Tibial nerve (tissue), 4 donors: ENCODE results near the gene BACH2. TPM values are rescaled to one million over a fixed set of nuclear protein-coding genes. Genes with fewer than 3 reads are reported as not detected.

Source experiments
- DNase-seq, 2 donors: peaks; one replicate each; pipeline ENCODE4 v3.0.0-alpha.2; 2019; ENCODE audit warnings: low spot score in 2 of 2
- H3K27ac ChIP-seq, 4 donors: fragments of 200-600 bp; sonication (generic) in 3 of 4; one replicate each; pipeline ENCODE4 v1.5.1; 2017 to 2019; ENCODE audit warnings: mild to moderate bottlenecking in 1 of 4
- H3K27me3 ChIP-seq, 2 donors: fragments of 200-600 bp; sonication (generic) in 1 of 2; one replicate each; pipeline versions ENCODE4 v1.5.1 to v1.6.0; 2017 to 2019
- H3K36me3 ChIP-seq, 3 donors: fragments of 200-600 bp; sonication (generic); one replicate each; pipeline ENCODE4 v1.5.1; 2018 to 2019
- H3K4me1 ChIP-seq, 4 donors: fragments of 200-600 bp; sonication (generic) in 3 of 4; one replicate each; pipeline ENCODE4 v1.5.1; 2017 to 2019
- H3K4me3 ChIP-seq, 4 donors: fragments of 200-600 bp; sonication (generic) in 3 of 4; one replicate each; pipeline ENCODE4 v1.5.1; 2017 to 2019; ENCODE audit warnings: mild to moderate bottlenecking in 1 of 4, moderate library complexity in 1 of 4
- H3K9me3 ChIP-seq, 4 donors: fragments of 200-600 bp; sonication (generic) in 3 of 4; one replicate each; pipeline ENCODE4 v1.5.1; 2017 to 2019
- EP300 ChIP-seq, 2 donors: sonication (generic); formaldehyde crosslinking; IDR thresholded peaks; one replicate each; pipeline ENCODE4 v1.6.1; 2017; ENCODE audit warnings: antibody characterized with exemption in 2 of 2, mild to moderate bottlenecking in 1 of 2
- POLR2A ChIP-seq, 2 donors: fragments of 450-650 bp; IDR thresholded peaks; one replicate each; pipeline ENCODE4 v1.6.1; 2017; ENCODE audit warnings: antibody characterized with exemption in 2 of 2, mild to moderate bottlenecking in 2 of 2, moderate library complexity in 2 of 2
- WGBS, 2 donors: methylation state at CpG; one replicate each; pipeline ENCODE4 v1.1.5; 2018; 5-methylcytosine and 5-hydroxymethylcytosine counted together
- total RNA-seq, 4 donors: library from RNA; depleted of rRNA; stranded (reverse); fragments of >200 nt; gene quantifications; one replicate each; pipeline ENCODE4 v1.1.0, GENCODE V29; 2016
- TF ChIP-seq, protein P1 (sequence below), 5 experiments: fragments of 200-600 bp in 3 of 5; fragments of 450-650 bp in 2 of 5; sonication (generic) in 3 of 5; IDR thresholded peaks; one replicate each; pipeline ENCODE4 v1.5.1; 2016 to 2019; ENCODE audit warnings: antibody characterized with exemption in 5 of 5, mild to moderate bottlenecking in 3 of 5, moderate library complexity in 2 of 5

The BACH2 gene
- total RNA-seq, 4 donors from 2014 or later = 4.4 to 11.1 (median 8.4) TPM

- no peaks in the 10 kb centered on the region for H3K9me3 ChIP-seq
Measured at GRCh38 chr6:90093558-90094073, 203.0 kb downstream of the BACH2 start.

DNA sequence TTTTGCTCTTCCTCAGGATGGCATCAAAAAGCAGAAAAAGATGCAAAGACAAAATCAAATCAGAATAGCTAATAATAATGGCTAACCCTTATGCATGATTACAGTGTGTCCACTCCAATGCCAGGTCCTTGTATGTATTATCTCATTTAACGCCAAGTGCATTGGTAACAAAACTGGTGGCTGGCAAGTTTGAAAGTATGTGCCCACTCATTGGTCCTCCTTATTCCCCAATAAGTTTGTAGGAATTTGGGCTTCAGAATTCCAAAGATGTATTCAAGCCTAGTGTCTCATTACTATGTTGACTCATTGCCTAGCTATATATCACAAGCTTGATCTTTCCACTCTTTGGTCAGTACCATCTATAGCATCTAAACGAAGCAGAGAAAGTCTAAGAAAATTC lies 205.8 kb downstream of the BACH2 start:
- whole genome bisulfite sequencing, 2 donors = 85 to 88% methylated on average over 2 of the region's 2 CpGs
- Histone ChIP-seq H3K4me1 (peaks cover 0 to 6% (median 3%) of the 10 kb centered on the region in 4 donors), H3K9me3 (no peaks in the 10 kb centered on the region), H3K36me3 (no peaks in the 10 kb centered on the region), H3K4me3 (no peak overlapping the region), H3K27me3 (no peaks in the 10 kb centered on the region), H3K27ac (no peak overlapping the region)
- TF ChIP-seq EP300 (IDR thresholded peaks at IDR 0.05) (no peak), POLR2A (IDR thresholded peaks at IDR 0.05) (no peak)
- TF ChIP-seq, protein P1, sequence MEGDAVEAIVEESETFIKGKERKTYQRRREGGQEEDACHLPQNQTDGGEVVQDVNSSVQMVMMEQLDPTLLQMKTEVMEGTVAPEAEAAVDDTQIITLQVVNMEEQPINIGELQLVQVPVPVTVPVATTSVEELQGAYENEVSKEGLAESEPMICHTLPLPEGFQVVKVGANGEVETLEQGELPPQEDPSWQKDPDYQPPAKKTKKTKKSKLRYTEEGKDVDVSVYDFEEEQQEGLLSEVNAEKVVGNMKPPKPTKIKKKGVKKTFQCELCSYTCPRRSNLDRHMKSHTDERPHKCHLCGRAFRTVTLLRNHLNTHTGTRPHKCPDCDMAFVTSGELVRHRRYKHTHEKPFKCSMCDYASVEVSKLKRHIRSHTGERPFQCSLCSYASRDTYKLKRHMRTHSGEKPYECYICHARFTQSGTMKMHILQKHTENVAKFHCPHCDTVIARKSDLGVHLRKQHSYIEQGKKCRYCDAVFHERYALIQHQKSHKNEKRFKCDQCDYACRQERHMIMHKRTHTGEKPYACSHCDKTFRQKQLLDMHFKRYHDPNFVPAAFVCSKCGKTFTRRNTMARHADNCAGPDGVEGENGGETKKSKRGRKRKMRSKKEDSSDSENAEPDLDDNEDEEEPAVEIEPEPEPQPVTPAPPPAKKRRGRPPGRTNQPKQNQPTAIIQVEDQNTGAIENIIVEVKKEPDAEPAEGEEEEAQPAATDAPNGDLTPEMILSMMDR (IDR thresholded peaks at IDR 0.05) = no peak
- DNase-seq = no peak

More at GRCh38 chr6:90093558-90094073, 203.0 kb downstream of the BACH2 start:
- Histone ChIP-seq H3K36me3 (no peaks in the 10 kb centered on the region), H3K4me1 (peaks cover 0 to 34% (median 18%) of the 10 kb centered on the region in 4 donors), H3K4me3 (no peak overlapping the region), H3K27ac (no peak overlapping the region), H3K27me3 (no peaks in the 10 kb centered on the region)
- TF ChIP-seq POLR2A (IDR thresholded peaks at IDR 0.05) = no peak
- TF ChIP-seq EP300 (IDR thresholded peaks at IDR 0.05) = no peak
- TF ChIP-seq, protein P1 (IDR thresholded peaks at IDR 0.05) = no peak
- WGBS, 2 donors = 96 to 100% methylated on average over 3 of the region's 3 CpGs
- DNase-seq = no peak

DNA sequence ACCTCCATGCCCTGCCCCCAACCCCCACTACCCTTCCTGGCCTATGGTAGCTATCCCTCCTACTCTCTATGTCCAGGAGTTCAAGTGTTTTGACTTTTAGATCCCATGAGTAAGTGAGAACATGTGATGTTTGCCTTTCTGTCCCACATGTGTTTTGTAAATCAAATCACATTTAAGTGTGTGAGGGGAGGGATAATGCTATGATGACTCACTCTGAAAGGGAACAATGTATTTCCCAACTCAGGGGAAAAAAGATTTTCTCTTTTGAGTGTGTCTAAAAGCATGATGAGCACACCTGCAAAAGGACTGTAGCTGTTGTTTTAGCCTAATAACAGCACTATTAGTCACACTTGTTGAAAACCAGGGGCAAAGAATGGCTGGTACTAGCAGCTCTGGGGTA lies 208.6 kb downstream of the BACH2 start:
- Histone ChIP-seq H3K4me3 (no peak overlapping the region), H3K27ac (peak overlapping the region in 1 of 4 donors; percentile 2), H3K36me3 (no peaks in the 10 kb centered on the region), H3K9me3 (no peaks in the 10 kb centered on the region), H3K4me1 (peaks cover 0 to 12% (median 2%) of the 10 kb centered on the region in 4 donors), H3K27me3 (no peaks in the 10 kb centered on the region)
- TF ChIP-seq, protein P1 (IDR thresholded peaks at IDR 0.05) = no peak
- TF ChIP-seq POLR2A (IDR thresholded peaks at IDR 0.05) (no peak), EP300 (IDR thresholded peaks at IDR 0.05) (peak in 1 of 2 donors; percentile 52)
- no peak for DNase-seq

- Histone ChIP-seq H3K27ac (no peak overlapping the region), H3K36me3 (no peaks in the 10 kb centered on the region)
- TF ChIP-seq EP300 (IDR thresholded peaks at IDR 0.05) (no peak), POLR2A (IDR thresholded peaks at IDR 0.05) (no peak)
- TF ChIP-seq, protein P1 (IDR thresholded peaks at IDR 0.05) = no peak
Measured at GRCh38 chr6:90087106-90087833, 209.4 kb downstream of the BACH2 start.

DNA sequence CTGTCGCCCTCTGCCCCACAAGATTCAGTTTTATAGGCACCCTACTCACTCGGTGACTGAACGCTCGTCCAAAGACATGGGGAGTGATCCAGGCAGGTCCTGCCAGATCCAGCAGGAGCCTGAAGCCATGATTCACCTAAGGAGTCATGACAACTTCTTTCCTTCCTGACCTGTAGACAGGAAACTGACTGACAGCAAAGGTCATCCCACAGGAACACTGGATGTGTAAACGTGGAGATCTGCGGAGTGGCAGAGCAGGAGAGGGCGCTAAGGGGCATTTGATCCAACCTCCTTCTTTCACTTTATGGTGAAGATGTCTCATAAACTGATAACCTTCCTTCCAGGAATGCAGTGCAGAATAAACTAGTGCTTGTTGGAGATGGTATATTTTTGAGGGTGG lies 210.1 kb downstream of the BACH2 start:
- Histone ChIP-seq H3K27me3 (no peaks in the 10 kb centered on the region), H3K36me3 (no peaks in the 10 kb centered on the region), H3K4me1 (peaks cover 0 to 16% (median 4%) of the 10 kb centered on the region in 4 donors), H3K9me3 (no peaks in the 10 kb centered on the region), H3K4me3 (no peak overlapping the region), H3K27ac (no peak overlapping the region)
- 82% methylated on average over 7 of the region's 7 CpGs for WGBS, 2 donors
- TF ChIP-seq POLR2A (IDR thresholded peaks at IDR 0.05) (no peak), EP300 (IDR thresholded peaks at IDR 0.05) (no peak)
- TF ChIP-seq, protein P1 (IDR thresholded peaks at IDR 0.05) = no peak
- DNase-seq = no peak

More at GRCh38 chr6:90087106-90087833, 209.4 kb downstream of the BACH2 start:
- H3K4me1 ChIP-seq = peaks cover 0 to 16% (median 4%) of the 10 kb centered on the region in 4 donors
- no peaks in the 10 kb centered on the region for H3K27me3 ChIP-seq
- DNase-seq = no peak
- H3K9me3 ChIP-seq = no peaks in the 10 kb centered on the region
- H3K4me3 ChIP-seq = no peak overlapping the region
- WGBS, 2 donors = 71 to 80% methylated on average over 5 of the region's 5 CpGs
